Nephron (organoid): ENCODE data around the gene PARD6G.
"Not testable (repeated sequence)": the region's sequence is repeated elsewhere in the genome, so short reads cannot be mapped to it uniquely, and the experiment has no call there.

Experiments
- H3K27ac Mint-ChIP-seq, 3 experiments: 2 replicates each; pipeline ENCODE4 v1.8.0; 2020; ENCODE audit warnings: mixed read lengths in 3 of 3, mild to moderate bottlenecking in 2 of 3, moderate library complexity in 1 of 3
- H3K27me3 Mint-ChIP-seq: 2 replicates; pipeline ENCODE4 v1.8.0; 2021; ENCODE audit warnings: low read depth, mild to moderate bottlenecking, moderate library complexity, mixed read lengths
- H3K36me3 Mint-ChIP-seq: 2 replicates; pipeline ENCODE4 v1.8.0; 2020; ENCODE audit warnings: low read depth, mixed read lengths
- H3K4me1 Mint-ChIP-seq: 2 replicates; pipeline ENCODE4 v1.8.0; 2020; ENCODE audit warnings: mixed read lengths
- H3K4me3 Mint-ChIP-seq, 3 experiments: 2 replicates each; pipeline ENCODE4 v1.8.0; 2020; ENCODE audit warnings: mild to moderate bottlenecking in 3 of 3, mixed read lengths in 3 of 3, moderate library complexity in 2 of 3
- H3K9me3 Mint-ChIP-seq: 2 replicates; pipeline ENCODE4 v1.8.0; 2020; ENCODE audit warnings: mixed read lengths
- TF ChIP-seq, protein P1 (sequence below), 3 experiments: fragments of 200-600 bp; sonication (generic); IDR thresholded peaks; one replicate each; pipeline ENCODE4 v1.5.0; 2021; ENCODE audit warnings: antibody characterized with exemption in 3 of 3; ENCODE audit not compliant: unreplicated experiment in 3 of 3

The PARD6G gene

GRCh38 chr18:80167931-80168330 lies 79.4 kb downstream of the PARD6G start:
- peaks cover 5% of the 10 kb centered on the region for H3K4me1 Mint-ChIP-seq
- peaks cover 15% of the 10 kb centered on the region for H3K9me3 Mint-ChIP-seq
- peaks cover 52% of the 10 kb centered on the region for H3K36me3 Mint-ChIP-seq

GRCh38 chr18:80167331-80167730 lies 80.0 kb downstream of the PARD6G start:
- Mint-ChIP-seq H3K4me1 (peaks cover 5% of the 10 kb centered on the region), H3K27ac (no peak overlapping the region), H3K27me3 (no peaks in the 10 kb centered on the region), H3K36me3 (peaks cover 58% of the 10 kb centered on the region), H3K4me3 (no peak overlapping the region), H3K9me3 (peaks cover 15% of the 10 kb centered on the region)
- TF ChIP-seq, protein P1, sequence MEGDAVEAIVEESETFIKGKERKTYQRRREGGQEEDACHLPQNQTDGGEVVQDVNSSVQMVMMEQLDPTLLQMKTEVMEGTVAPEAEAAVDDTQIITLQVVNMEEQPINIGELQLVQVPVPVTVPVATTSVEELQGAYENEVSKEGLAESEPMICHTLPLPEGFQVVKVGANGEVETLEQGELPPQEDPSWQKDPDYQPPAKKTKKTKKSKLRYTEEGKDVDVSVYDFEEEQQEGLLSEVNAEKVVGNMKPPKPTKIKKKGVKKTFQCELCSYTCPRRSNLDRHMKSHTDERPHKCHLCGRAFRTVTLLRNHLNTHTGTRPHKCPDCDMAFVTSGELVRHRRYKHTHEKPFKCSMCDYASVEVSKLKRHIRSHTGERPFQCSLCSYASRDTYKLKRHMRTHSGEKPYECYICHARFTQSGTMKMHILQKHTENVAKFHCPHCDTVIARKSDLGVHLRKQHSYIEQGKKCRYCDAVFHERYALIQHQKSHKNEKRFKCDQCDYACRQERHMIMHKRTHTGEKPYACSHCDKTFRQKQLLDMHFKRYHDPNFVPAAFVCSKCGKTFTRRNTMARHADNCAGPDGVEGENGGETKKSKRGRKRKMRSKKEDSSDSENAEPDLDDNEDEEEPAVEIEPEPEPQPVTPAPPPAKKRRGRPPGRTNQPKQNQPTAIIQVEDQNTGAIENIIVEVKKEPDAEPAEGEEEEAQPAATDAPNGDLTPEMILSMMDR (IDR thresholded peaks at IDR 0.05; ENCODE audit: unreplicated experiment in 3 of 3) = no peak

More at GRCh38 chr18:80167931-80168330, 79.4 kb downstream of the PARD6G start:
- Mint-ChIP-seq H3K27me3 (no peaks in the 10 kb centered on the region), H3K27ac (no peak overlapping the region), H3K4me3 (no peak overlapping the region)
- TF ChIP-seq, protein P1 (IDR thresholded peaks at IDR 0.05; ENCODE audit: unreplicated experiment in 3 of 3) = no peak

- peaks cover 5% of the 10 kb centered on the region for H3K4me1 Mint-ChIP-seq
- peaks cover 15% of the 10 kb centered on the region for H3K9me3 Mint-ChIP-seq
- TF ChIP-seq, protein P1 (IDR thresholded peaks at IDR 0.05; ENCODE audit: unreplicated experiment in 3 of 3) = no peak
- H3K36me3 Mint-ChIP-seq = peaks cover 63% of the 10 kb centered on the region
- H3K27ac Mint-ChIP-seq = no peak overlapping the region
- no peaks in the 10 kb centered on the region for H3K27me3 Mint-ChIP-seq
- H3K4me3 Mint-ChIP-seq = no peak overlapping the region
Measured at GRCh38 chr18:80166725-80167124, 80.6 kb downstream of the PARD6G start.

DNA sequence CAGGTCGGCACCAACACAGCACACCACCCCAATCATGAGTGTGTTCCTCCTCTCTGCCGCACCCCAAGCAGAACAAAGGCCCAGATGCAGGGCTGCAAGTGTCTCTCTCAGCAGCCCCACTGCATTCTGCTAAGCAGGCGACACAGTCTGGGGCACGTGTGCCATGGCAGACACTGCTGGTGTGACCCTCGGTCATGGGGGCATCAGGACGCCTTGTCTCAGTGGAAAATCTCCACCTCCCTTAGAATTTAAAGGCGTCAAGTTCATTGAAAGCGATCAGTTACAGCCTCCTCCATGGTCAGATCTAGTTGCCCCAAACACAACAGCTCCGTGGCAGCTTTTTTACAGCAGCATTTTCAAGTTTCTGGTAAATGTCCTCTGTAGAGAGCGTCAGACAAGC lies 81.1 kb downstream of the PARD6G start:
- TF ChIP-seq, protein P1 (IDR thresholded peaks at IDR 0.05; ENCODE audit: unreplicated experiment in 3 of 3) = no peak
- H3K27me3 Mint-ChIP-seq = no peaks in the 10 kb centered on the region
- no peaks in the 10 kb centered on the region for H3K4me1 Mint-ChIP-seq
- H3K9me3 Mint-ChIP-seq = peaks cover 15% of the 10 kb centered on the region
- H3K36me3 Mint-ChIP-seq = peaks cover 64% of the 10 kb centered on the region
- no peak overlapping the region for H3K27ac Mint-ChIP-seq
- H3K4me3 Mint-ChIP-seq = no peak overlapping the region

- not testable (repeated sequence) for H3K4me1 Mint-ChIP-seq, H3K4me3 Mint-ChIP-seq, H3K27ac Mint-ChIP-seq, H3K27me3 Mint-ChIP-seq
- Mint-ChIP-seq H3K36me3 (peaks cover 65% of the 10 kb centered on the region), H3K9me3 (peaks cover 15% of the 10 kb centered on the region)
Measured at GRCh38 chr18:80164727-80165355, 82.5 kb downstream of the PARD6G start.

DNA sequence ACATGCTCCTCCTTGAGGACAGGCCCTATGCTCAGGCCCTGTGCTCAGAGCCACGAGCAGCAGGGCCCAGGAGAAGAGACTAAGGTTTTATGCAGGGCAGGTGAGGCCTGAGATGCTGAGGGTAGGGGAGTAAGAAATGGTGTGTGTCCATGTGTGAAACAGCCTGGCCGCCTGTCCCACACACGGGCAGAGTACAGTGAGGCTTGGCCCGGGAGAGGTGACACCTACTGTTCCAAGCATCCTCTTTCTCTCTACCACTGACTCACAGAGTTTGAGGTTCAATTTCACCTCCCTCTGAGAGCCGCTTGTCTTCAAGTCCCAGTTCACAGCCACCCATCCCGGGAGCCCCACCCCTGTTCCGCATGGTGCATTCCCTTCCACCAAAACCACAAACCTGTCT lies 84.1 kb downstream of the PARD6G start:
- H3K4me3 Mint-ChIP-seq = no peak overlapping the region
- H3K9me3 Mint-ChIP-seq = peaks cover 15% of the 10 kb centered on the region
- H3K27ac Mint-ChIP-seq = no peak overlapping the region
- H3K27me3 Mint-ChIP-seq = no peaks in the 10 kb centered on the region
- TF ChIP-seq, protein P1 (IDR thresholded peaks at IDR 0.05; ENCODE audit: unreplicated experiment in 3 of 3) = no peak
- peaks cover 61% of the 10 kb centered on the region for H3K36me3 Mint-ChIP-seq
- H3K4me1 Mint-ChIP-seq = no peaks in the 10 kb centered on the region
